ENCODE measurements around the gene ATP2A1.

DNA sequence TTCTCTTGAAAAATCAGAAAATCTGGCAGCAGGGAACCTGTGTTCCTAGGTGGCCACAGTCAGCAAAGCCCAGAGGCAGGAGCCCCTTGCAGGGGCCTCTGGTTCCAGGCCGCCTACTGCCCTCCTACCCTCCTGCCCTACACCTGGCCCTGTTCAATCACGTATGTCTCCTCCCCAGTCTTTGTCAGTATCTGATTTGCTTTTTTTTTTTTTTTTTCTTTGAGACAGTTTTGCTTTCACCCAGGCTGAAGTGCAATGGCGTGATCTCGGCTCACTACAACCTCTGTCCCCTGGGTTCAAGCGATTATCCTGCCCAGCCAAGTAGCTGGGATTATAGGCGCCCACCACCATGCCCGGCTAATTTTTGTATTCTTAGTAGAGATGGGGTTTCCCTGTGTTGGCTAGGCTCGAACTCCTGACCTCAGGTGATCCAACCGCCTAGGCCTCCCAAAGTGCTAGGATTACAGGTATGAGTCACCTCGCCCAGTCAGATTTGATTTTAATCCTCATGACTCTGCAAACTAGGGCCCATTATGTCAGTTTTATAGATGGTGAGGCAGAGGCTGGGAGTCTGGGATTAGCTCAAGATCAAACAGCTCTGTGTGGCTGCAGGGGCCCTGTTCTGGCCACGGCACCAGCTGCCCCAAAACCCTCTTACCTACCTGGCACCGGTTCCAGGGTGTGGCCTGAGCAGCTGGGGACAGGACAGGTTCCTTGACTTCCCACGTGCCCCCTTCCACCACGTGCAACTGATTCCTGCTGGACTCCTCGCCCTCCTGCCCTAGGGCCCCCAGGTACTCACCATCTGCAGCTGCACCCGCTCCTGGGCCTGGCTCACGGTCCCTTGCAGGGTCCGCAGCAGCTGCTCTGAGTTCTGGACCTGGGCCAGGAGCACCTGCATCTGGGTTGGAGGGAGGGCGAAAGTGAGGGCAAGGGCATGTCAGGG, 32.1 kb downstream of the ATP2A1 start:
- TF ChIP-seq CTCF (optimal IDR thresholded peaks at IDR 0.05 in 1 of 3, IDR thresholded peaks at IDR 0.05 in 1 of 3, conservative IDR thresholded peaks at IDR 0.05 in 1 of 3; ENCODE audit: extremely low read depth in 1 of 3, insufficient read depth in 2 of 3, low read length in 3 of 3) (no peak), EZH2 (IDR thresholded peaks at IDR 0.05; ENCODE audit: low read length) (no peak)
